Activated B cell treated with CpG ODN at 0.5 μM for 24 hours (primary cell): ENCODE measurements around the gene MYH6. TPM values are rescaled to one million over a fixed set of nuclear protein-coding genes. Genes with fewer than 3 reads are reported as not detected.

Source experiments
- ATAC-seq: fragments of 200-7000 bp; cut with Tn5 transposase; one replicate; pipeline ENCODE4 v1.10.0; 2021; ENCODE audit warnings: low read depth, mild to moderate bottlenecking, moderate library complexity
- CTCF ChIA-PET: fragments of 350-600 bp; sonication (Branson Sonifier 250); formaldehyde crosslinking; loops from one replicate; lab custom pipeline; 2021; ENCODE audit warnings: antibody characterized with exemption; lab: Charles Lee
- POLR2A ChIA-PET: fragments of 350-600 bp; sonication (Branson Sonifier 250); formaldehyde crosslinking; loops from one replicate; lab custom pipeline; 2021; ENCODE audit warnings: antibody characterized with exemption; lab: Charles Lee
- DNase-seq: peaks from one replicate; pipeline ENCODE4 v3.0.0; 2022
- H3K27ac Mint-ChIP-seq: one replicate; pipeline ENCODE4 v1.8.0; 2020; ENCODE audit warnings: mixed read lengths
- H3K27me3 Mint-ChIP-seq: one replicate; pipeline ENCODE4 v1.8.0; 2021; ENCODE audit warnings: mixed read lengths
- H3K36me3 Mint-ChIP-seq: one replicate; pipeline ENCODE4 v1.8.0; 2021; ENCODE audit warnings: low read depth, mixed read lengths
- H3K4me1 Mint-ChIP-seq: one replicate; pipeline ENCODE4 v1.8.0; 2021; ENCODE audit warnings: mixed read lengths
- H3K4me3 Mint-ChIP-seq: one replicate; pipeline ENCODE4 v1.8.0; 2020; ENCODE audit warnings: mild to moderate bottlenecking, mixed read lengths
- H3K9me3 Mint-ChIP-seq: one replicate; pipeline ENCODE4 v1.8.0; 2020; ENCODE audit warnings: mixed read lengths
- intact Hi-C: fragments of 100-400 bp; cut with micrococcal nuclease; formaldehyde crosslinking; loops from one replicate; pipeline ENCODE4 v1.15.1; 2024
- total RNA-seq: library from RNA; stranded (reverse); gene quantifications from 2 replicates; pipeline ENCODE4 v1.2.3, GENCODE V29; 2022
- TF ChIP-seq, protein P1 (sequence below): fragments of 200-600 bp; IDR thresholded peaks from one replicate; pipeline ENCODE4 v1.8.0; 2022; ENCODE audit warnings: antibody characterized with exemption, mild to moderate bottlenecking

MYH6 gene
- total RNA-seq, 1 donor from 2014 or later = not detected

DNA sequence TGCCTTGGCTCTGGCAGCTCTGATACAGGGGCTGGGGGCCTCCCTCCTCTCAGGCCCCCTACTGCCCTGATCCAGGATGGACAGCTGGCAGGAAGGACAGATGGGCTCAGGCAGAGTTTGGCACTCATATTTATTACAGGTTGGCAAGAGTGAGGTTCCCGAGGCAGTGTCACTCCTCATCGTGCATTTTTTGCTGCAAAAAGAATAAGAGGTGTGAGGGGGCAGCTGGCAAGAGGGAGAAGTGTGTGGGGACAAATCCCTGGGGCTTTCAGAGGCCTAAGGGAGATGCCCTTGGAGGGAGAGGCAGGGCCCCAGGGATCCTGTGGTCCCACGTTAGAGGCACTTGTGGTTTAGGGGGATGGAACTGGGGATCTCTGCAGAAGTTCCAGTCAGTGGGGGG, 26.2 kb downstream of the MYH6 start:
- ChIA-PET POLR2A (no interaction called here), CTCF (no interaction called here)
- intact Hi-C loops = loop anchor here (2.0 kb wide), 1 partner anchor 313 kb away; no protein-coding TSS in a partner anchor
- Mint-ChIP-seq H3K4me1 (no peaks in the 10 kb centered on the region), H3K36me3 (no peaks in the 10 kb centered on the region), H3K4me3 (no peak overlapping the region), H3K27ac (no peak overlapping the region), H3K9me3 (no peaks in the 10 kb centered on the region), H3K27me3 (peaks cover 20% of the 10 kb centered on the region)
- TF ChIP-seq, protein P1, sequence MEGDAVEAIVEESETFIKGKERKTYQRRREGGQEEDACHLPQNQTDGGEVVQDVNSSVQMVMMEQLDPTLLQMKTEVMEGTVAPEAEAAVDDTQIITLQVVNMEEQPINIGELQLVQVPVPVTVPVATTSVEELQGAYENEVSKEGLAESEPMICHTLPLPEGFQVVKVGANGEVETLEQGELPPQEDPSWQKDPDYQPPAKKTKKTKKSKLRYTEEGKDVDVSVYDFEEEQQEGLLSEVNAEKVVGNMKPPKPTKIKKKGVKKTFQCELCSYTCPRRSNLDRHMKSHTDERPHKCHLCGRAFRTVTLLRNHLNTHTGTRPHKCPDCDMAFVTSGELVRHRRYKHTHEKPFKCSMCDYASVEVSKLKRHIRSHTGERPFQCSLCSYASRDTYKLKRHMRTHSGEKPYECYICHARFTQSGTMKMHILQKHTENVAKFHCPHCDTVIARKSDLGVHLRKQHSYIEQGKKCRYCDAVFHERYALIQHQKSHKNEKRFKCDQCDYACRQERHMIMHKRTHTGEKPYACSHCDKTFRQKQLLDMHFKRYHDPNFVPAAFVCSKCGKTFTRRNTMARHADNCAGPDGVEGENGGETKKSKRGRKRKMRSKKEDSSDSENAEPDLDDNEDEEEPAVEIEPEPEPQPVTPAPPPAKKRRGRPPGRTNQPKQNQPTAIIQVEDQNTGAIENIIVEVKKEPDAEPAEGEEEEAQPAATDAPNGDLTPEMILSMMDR = no peak
- DNase-seq = no peak
- no peak for ATAC-seq

DNA sequence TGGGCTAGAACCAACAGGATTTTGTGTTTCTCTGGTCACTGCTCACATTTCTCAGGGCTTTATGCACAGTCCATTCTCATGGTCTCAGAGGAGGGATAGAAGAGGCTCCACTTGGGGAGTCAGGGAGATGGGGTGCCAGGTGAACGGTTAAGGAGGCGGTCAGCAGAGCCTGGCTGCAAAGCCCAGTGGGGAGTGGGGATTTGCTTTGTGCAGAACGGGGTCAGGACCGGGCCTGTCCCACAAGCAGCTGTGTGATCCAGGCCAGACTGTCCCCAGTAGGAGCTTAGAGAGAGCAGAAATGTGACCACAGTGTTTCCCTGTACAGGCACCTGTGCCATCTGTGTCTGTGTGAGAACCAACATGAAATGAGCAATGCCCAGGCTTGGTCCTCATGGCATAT, 27.1 kb downstream of the MYH6 start:
- no peaks in the 10 kb centered on the region for H3K36me3 Mint-ChIP-seq
- CTCF ChIA-PET = interaction anchor here (1.0 to 2.9 kb wide), 16 partner anchors 8 to 407 kb away, joined by 3 to 24 read pairs (median 5); no protein-coding TSS in a partner anchor
- no peak overlapping the region for H3K4me3 Mint-ChIP-seq
- H3K9me3 Mint-ChIP-seq = no peaks in the 10 kb centered on the region
- no peak for ATAC-seq
- intact Hi-C loops = loop anchor here (1.0 to 2.0 kb wide), 5 partner anchors 53 to 408 kb away; no protein-coding TSS in a partner anchor
- H3K4me1 Mint-ChIP-seq = no peaks in the 10 kb centered on the region
- POLR2A ChIA-PET = no interaction called here
- H3K27me3 Mint-ChIP-seq = peaks cover 20% of the 10 kb centered on the region
- H3K27ac Mint-ChIP-seq = no peak overlapping the region
- DNase-seq = no peak
- TF ChIP-seq, protein P1 = no peak

- H3K27me3 Mint-ChIP-seq = peaks cover 20% of the 10 kb centered on the region
- ChIA-PET POLR2A (interaction anchor here (0.5 to 1.4 kb wide), 2 partner anchors 260 to 285 kb away, joined by 3 read pairs; partner anchors contain the start of genes ACIN1 and C14orf119), CTCF (interaction anchor here (0.7 to 2.9 kb wide), 28 partner anchors 9 to 407 kb away, joined by 3 to 24 read pairs (median 4); no protein-coding TSS in a partner anchor)
- TF ChIP-seq, protein P1 = no peak
- no peaks in the 10 kb centered on the region for H3K36me3 Mint-ChIP-seq
- no peak for ATAC-seq
- intact Hi-C loops = loop anchor here (1.0 to 2.0 kb wide), 5 partner anchors 52 to 407 kb away; no protein-coding TSS in a partner anchor
- no peaks in the 10 kb centered on the region for H3K4me1 Mint-ChIP-seq
- DNase-seq = no peak
- H3K9me3 Mint-ChIP-seq = no peaks in the 10 kb centered on the region
- no peak overlapping the region for H3K4me3 Mint-ChIP-seq
- no peak overlapping the region for H3K27ac Mint-ChIP-seq
These were observed 27.7 kb downstream of the MYH6 start for GRCh38 chr14:23380197-23380914.

GRCh38 chr14:23379366-23380196, 28.5 kb downstream of the MYH6 start:
- TF ChIP-seq, protein P1 = peak; percentile 81

More at GRCh38 chr14:23379366-23380196, 28.5 kb downstream of the MYH6 start:
- ChIA-PET CTCF (interaction anchor here (0.6 to 2.9 kb wide), 31 partner anchors 10 to 406 kb away, joined by 3 to 24 read pairs (median 4); no protein-coding TSS in a partner anchor), POLR2A (interaction anchor here (0.5 to 1.4 kb wide), 2 partner anchors 284 to 288 kb away, joined by 3 to 5 read pairs; partner anchors contain the start of genes ACIN1 and C14orf119)
- Mint-ChIP-seq H3K9me3 (no peaks in the 10 kb centered on the region), H3K4me3 (no peak overlapping the region), H3K27ac (no peak overlapping the region), H3K4me1 (no peaks in the 10 kb centered on the region), H3K36me3 (no peaks in the 10 kb centered on the region), H3K27me3 (peaks cover 20% of the 10 kb centered on the region)
- intact Hi-C loops = loop anchor here (1.0 to 2.0 kb wide), 5 partner anchors 51 to 406 kb away; no protein-coding TSS in a partner anchor
- DNase-seq (peak; percentile 56), ATAC-seq (peak; percentile 87)
